Parathyroid adenoma (tissue), 2 donors: ENCODE measurements around the gene UCK1.
A peak's percentile ranks its signal among the peaks of the same experiment; 100 is the strongest.

Source experiments
- H2AFZ ChIP-seq: fragments of 300-600 bp; sonication (generic); one replicate; pipeline ENCODE4 v1.7.0; 2017; ENCODE audit warnings: antibody characterized with exemption, mild to moderate bottlenecking
- H3K27ac ChIP-seq: fragments of 300-600 bp; sonication (generic); one replicate; pipeline ENCODE4 v1.7.0; 2017
- H3K27me3 ChIP-seq: fragments of 300-600 bp; sonication (generic); one replicate; pipeline ENCODE4 v1.7.0; 2017; ENCODE audit warnings: low read length; ENCODE audit not compliant: control insufficient read depth, insufficient read depth
- H3K36me3 ChIP-seq: fragments of 300-600 bp; sonication (generic); one replicate; pipeline ENCODE4 v1.7.0; 2017; ENCODE audit warnings: low read length; ENCODE audit not compliant: control insufficient read depth, insufficient read depth
- H3K4me1 ChIP-seq: fragments of 300-600 bp; sonication (generic); one replicate; pipeline ENCODE4 v1.7.0; 2017; ENCODE audit warnings: control low read depth
- H3K4me2 ChIP-seq: fragments of 300-600 bp; sonication (generic); one replicate; pipeline ENCODE4 v1.7.0; 2017; ENCODE audit warnings: low read length
- H3K4me3 ChIP-seq: fragments of 300-600 bp; sonication (generic); one replicate; pipeline ENCODE4 v1.7.0; 2017; ENCODE audit warnings: low read depth, low read length
- H3K79me2 ChIP-seq: fragments of 300-600 bp; sonication (generic); one replicate; pipeline ENCODE4 v1.7.0; 2017; ENCODE audit warnings: control low read depth
- H3K9ac ChIP-seq: fragments of 300-600 bp; sonication (generic); one replicate; pipeline ENCODE4 v1.7.0; 2017; ENCODE audit warnings: mild to moderate bottlenecking
- H3K9me3 ChIP-seq: fragments of 300-600 bp; sonication (generic); one replicate; pipeline ENCODE4 v1.7.0; 2017; ENCODE audit warnings: low read length; ENCODE audit not compliant: control insufficient read depth
- CTCF ChIP-seq: fragments of 300-600 bp; sonication (generic); IDR thresholded peaks from one replicate; pipeline ENCODE4 v1.7.0; 2017; ENCODE audit warnings: antibody characterized with exemption, mild to moderate bottlenecking
- donor health status: primary hyperparathyroidism.

The UCK1 gene

GRCh38 chr9:131545786-131546335 lies 14.8 kb upstream of the UCK1 start:
- H3K27me3 ChIP-seq = no peaks in the 10 kb centered on the region
- H3K27ac ChIP-seq = no peak overlapping the region
- no peak overlapping the region for H2AFZ ChIP-seq
- no peaks in the 10 kb centered on the region for H3K9me3 ChIP-seq
- no peak overlapping the region for H3K4me3 ChIP-seq
- no peak overlapping the region for H3K9ac ChIP-seq
- no peaks in the 10 kb centered on the region for H3K4me1 ChIP-seq
- TF ChIP-seq CTCF = no peak
- H3K79me2 ChIP-seq = no peaks in the 10 kb centered on the region
- H3K36me3 ChIP-seq = no peaks in the 10 kb centered on the region
- no peak overlapping the region for H3K4me2 ChIP-seq

DNA sequence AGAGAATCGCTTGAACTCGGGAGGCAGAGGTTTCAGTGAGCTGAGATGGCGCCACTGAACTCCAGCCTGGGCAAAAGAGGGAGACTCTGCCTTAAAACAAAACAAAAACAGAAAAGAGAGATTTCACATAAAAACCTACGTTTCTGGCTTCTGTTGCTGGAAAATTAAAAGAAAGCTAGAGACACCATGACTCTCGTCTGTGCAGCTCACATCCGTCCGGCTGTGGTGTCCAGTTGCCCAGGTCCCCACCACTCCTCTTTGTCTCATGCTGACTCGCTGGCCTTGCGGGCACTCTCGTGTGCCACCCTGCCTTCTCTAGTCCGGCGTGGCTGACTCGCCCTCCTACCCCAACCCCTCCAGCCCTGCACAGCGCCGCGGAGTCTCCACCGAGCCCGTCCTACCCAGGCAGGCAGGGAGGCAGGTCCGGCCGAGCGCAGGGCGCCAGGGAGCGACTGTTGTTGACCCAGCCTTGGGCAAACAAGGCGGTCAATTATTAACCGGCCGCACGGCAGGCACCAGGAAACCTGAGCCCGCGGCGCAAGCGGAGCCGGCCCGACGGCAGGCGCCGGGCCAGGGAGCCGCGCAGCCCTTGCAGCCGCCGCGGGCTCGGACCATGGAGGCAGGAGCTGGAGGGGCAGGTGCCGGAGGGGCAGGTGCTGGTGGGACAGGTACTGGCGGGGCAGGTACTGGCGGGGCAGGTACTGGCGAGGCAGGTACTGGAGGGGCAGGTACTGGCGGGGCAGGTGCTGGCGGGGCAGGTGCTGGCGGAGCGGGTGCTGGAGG lies 14.1 kb upstream of the UCK1 start, which contains the start of gene PRRT1B:
PRRT1B (plus strand) TSS at position 521 of the 783 bp plus-strand sequence; CDS start at position 614, 93 bp downstream.
- H3K9ac ChIP-seq = no peak within 1 kb of the TSS
- H3K79me2 ChIP-seq = no peaks in the 10 kb centered on the region
- no peaks in the 10 kb centered on the region for H3K36me3 ChIP-seq
- peak within 1 kb of the TSS; percentile 26 for H3K4me2 ChIP-seq
- TF ChIP-seq CTCF = no peak
- peak within 1 kb of the TSS; percentile 42 for H2AFZ ChIP-seq
- H3K27ac ChIP-seq = no peak within 1 kb of the TSS
- no peaks in the 10 kb centered on the region for H3K4me1 ChIP-seq
- H3K27me3 ChIP-seq = no peaks in the 10 kb centered on the region
- H3K9me3 ChIP-seq = no peaks in the 10 kb centered on the region
- no peak within 1 kb of the TSS for H3K4me3 ChIP-seq

GRCh38 chr9:131543141-131543540 lies 12.1 kb upstream of the UCK1 start:
- H3K27ac ChIP-seq = no peak overlapping the region
- H3K4me2 ChIP-seq = no peak overlapping the region
- no peak overlapping the region for H2AFZ ChIP-seq
- H3K79me2 ChIP-seq = no peaks in the 10 kb centered on the region
- TF ChIP-seq CTCF = no peak
- no peaks in the 10 kb centered on the region for H3K27me3 ChIP-seq
- no peak overlapping the region for H3K9ac ChIP-seq
- H3K4me1 ChIP-seq = no peaks in the 10 kb centered on the region
- no peaks in the 10 kb centered on the region for H3K36me3 ChIP-seq
- H3K9me3 ChIP-seq = no peaks in the 10 kb centered on the region
- no peak overlapping the region for H3K4me3 ChIP-seq

DNA sequence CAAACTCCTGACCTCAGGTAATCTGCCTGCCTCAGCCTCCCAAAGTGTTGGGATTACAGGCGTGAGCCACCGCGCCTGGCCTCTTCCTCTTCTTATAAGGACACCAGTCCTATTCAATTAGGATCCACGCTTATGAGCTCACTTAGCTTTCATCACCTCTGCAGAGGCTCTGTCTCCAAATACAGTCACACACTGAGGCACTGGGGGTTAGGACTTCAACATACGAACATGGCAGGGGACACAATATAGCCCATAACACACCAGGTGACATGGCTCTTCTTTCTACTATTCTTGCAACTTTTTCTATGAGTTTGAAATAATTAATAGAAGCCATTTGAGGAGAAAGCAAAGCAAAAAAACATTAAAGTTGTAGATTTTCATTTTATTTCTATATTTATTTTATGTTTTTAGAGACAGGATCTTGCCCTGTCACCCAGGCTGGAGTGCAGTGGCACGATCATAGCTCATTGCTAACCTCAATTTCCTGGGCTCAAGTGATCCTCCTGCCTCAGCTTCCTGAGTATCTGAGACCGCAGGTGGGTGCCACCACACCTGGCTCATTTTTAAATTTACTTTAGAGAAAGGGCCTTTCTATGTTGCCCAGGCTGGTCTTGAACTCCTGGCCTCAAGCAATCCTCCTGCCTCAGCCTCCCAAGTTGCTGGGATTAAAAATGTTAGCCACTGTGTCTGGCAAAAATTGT lies 8.3 kb upstream of the UCK1 start:
- H3K27ac ChIP-seq = no peak overlapping the region
- H3K36me3 ChIP-seq = no peaks in the 10 kb centered on the region
- H3K9ac ChIP-seq = no peak overlapping the region
- TF ChIP-seq CTCF = no peak
- no peaks in the 10 kb centered on the region for H3K4me1 ChIP-seq
- no peak overlapping the region for H2AFZ ChIP-seq
- no peaks in the 10 kb centered on the region for H3K27me3 ChIP-seq
- no peak overlapping the region for H3K4me2 ChIP-seq
- no peak overlapping the region for H3K4me3 ChIP-seq
- H3K79me2 ChIP-seq = no peaks in the 10 kb centered on the region
- H3K9me3 ChIP-seq = no peaks in the 10 kb centered on the region
